Neutrophil (primary cell): ENCODE results near the gene ATP1A1.

Experiments used
- H3K27ac ChIP-seq: fragments of 200-600 bp; sonication (generic); 2 replicates; pipeline ENCODE4 v1.5.1; 2016; ENCODE audit warnings: mild to moderate bottlenecking, moderate library complexity
- H3K27me3 ChIP-seq: fragments of 200-600 bp; sonication (generic); 2 replicates; pipeline ENCODE4 v1.6.0; 2016; ENCODE audit warnings: mild to moderate bottlenecking
- H3K36me3 ChIP-seq: fragments of 200-600 bp; sonication (generic); 2 replicates; pipeline ENCODE4 v1.5.1; 2017
- H3K4me1 ChIP-seq, 2 experiments: fragments of 200-600 bp in 1 of 2; sonication (generic) in 1 of 2; 1 replicate in 1 of 2; 2 replicates in 1 of 2; pipeline versions ENCODE4 v1.5.1 to v1.6.1; 2013 to 2016; ENCODE audit warnings: low read depth in 1 of 2, low read length in 1 of 2, mild to moderate bottlenecking in 1 of 2, moderate library complexity in 1 of 2; ENCODE audit not compliant: control insufficient read depth in 1 of 2, insufficient read depth in 1 of 2
- H3K4me3 ChIP-seq, 2 experiments: fragments of 200-600 bp in 1 of 2; sonication (generic) in 1 of 2; 1 replicate in 1 of 2; 2 replicates in 1 of 2; pipeline ENCODE4 v1.5.1; 2013 to 2016; ENCODE audit warnings: low read depth in 1 of 2, low read length in 1 of 2, mild to moderate bottlenecking in 1 of 2, moderate library complexity in 1 of 2
- H3K9me3 ChIP-seq: fragments of 200-600 bp; sonication (generic); 2 replicates; pipeline ENCODE4 v1.5.1; 2016
- TF ChIP-seq, protein P1 (sequence below): fragments of 200-600 bp; sonication (generic); IDR thresholded peaks from 2 replicates; pipeline ENCODE4 v1.5.1; 2016; ENCODE audit warnings: antibody characterized with exemption

The ATP1A1 gene

DNA sequence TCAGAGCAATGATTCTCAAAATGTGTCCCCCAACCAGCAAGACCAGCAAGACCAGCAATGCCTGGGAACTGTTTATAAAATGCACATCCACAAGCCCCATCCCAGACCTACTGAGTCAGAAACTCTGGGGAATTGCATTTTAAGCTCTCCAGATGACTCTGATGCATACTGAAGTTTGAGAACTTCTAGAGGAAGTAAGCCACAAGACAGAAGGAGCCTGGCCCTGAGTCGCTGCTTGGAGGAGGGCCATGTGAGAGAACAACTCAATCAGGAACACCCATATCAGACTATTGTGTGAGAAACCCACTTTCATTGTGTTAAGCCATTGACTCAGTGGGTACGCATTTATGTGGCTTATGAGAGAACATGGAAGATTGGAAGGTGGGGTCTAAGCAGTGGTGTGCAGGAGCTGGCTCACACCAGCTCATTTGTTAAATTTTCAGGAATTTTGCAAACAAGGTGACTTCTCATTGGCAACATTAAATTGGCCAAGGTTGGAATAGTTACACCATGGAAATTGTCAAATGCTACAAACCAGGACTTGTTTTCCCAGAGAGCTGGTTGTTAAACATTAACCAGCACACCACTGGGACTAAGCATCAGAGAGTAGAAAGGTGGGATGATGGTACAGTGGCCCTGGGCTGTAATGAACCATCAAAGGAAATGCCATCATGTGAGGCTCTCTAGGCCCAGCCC lies 38.9 kb downstream of the ATP1A1 start:
- H3K27ac ChIP-seq: no peak overlapping the region
- no peaks in the 10 kb centered on the region for H3K4me1 ChIP-seq
- no peaks in the 10 kb centered on the region for H3K27me3 ChIP-seq
- no peaks in the 10 kb centered on the region for H3K9me3 ChIP-seq
- peaks cover 3% of the 10 kb centered on the region for H3K36me3 ChIP-seq
- no peak overlapping the region for H3K4me3 ChIP-seq
- TF ChIP-seq, protein P1, sequence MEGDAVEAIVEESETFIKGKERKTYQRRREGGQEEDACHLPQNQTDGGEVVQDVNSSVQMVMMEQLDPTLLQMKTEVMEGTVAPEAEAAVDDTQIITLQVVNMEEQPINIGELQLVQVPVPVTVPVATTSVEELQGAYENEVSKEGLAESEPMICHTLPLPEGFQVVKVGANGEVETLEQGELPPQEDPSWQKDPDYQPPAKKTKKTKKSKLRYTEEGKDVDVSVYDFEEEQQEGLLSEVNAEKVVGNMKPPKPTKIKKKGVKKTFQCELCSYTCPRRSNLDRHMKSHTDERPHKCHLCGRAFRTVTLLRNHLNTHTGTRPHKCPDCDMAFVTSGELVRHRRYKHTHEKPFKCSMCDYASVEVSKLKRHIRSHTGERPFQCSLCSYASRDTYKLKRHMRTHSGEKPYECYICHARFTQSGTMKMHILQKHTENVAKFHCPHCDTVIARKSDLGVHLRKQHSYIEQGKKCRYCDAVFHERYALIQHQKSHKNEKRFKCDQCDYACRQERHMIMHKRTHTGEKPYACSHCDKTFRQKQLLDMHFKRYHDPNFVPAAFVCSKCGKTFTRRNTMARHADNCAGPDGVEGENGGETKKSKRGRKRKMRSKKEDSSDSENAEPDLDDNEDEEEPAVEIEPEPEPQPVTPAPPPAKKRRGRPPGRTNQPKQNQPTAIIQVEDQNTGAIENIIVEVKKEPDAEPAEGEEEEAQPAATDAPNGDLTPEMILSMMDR: no peak

DNA sequence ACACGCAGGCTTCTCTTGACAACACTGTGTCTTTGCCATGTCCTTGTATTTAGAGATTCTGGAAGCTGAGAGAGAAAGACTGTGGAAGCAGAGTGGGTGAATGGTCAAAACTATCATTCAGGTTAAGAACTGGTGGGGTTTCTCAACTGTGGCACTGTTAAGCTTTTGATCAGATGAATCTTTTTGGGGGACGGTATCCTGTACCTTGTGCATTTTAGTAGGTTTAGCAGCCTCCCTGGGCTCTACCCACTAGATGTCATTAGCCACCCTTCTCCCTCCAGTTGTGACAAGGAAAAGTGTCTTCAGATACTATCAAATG lies 39.4 kb downstream of the ATP1A1 start:
- Histone ChIP-seq H3K4me3 (no peak overlapping the region), H3K27me3 (no peaks in the 10 kb centered on the region), H3K9me3 (no peaks in the 10 kb centered on the region), H3K4me1 (no peaks in the 10 kb centered on the region), H3K27ac (no peak overlapping the region), H3K36me3 (no peaks in the 10 kb centered on the region)
- TF ChIP-seq, protein P1: no peak

DNA sequence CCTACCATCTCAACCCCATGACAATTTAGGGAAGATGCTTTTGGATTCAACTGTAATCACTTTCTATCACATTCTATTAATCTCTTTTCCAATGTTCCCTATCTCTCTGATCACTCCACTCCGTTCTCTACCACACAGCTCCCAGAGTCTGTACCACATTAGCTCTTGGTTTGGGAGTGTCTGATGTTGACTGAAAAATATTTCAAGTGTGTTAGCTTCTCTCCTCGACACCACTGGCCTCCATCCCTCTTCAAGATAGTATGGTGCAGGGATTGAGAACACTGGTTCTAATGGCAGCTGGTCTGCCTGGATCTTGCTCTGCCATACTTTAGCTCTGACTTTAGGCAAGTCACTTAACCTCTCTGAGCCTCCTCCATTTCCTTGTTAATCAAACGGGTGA lies 39.9 kb downstream of the ATP1A1 start:
- H3K27me3 ChIP-seq: no peaks in the 10 kb centered on the region
- TF ChIP-seq, protein P1: no peak
- H3K27ac ChIP-seq: no peak overlapping the region
- H3K4me3 ChIP-seq: no peak overlapping the region
- no peaks in the 10 kb centered on the region for H3K36me3 ChIP-seq
- no peaks in the 10 kb centered on the region for H3K9me3 ChIP-seq
- H3K4me1 ChIP-seq: peaks cover 4% of the 10 kb centered on the region in 2 experiments

DNA sequence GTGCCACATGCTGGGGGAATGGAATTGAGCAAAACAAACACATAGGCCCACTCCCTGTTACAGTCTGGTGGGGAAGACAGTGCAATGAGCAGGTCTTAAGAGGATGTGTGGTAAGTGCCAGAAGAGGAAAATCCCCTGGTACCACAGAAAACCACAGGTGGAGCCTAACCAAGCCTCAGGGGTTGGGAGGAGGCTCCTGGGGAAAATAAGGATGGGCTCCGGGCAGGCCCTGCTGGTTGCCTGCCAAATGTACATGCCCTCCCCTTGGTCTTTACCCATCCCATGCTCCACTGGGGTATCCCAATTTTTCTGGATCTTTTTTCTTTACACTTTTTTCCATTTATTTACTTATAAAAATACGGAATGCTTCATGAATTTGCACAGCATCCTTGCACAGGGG lies 40.4 kb downstream of the ATP1A1 start:
- Histone ChIP-seq H3K27ac (no peak overlapping the region), H3K36me3 (no peaks in the 10 kb centered on the region), H3K4me3 (no peak overlapping the region), H3K4me1 (peaks cover 8% of the 10 kb centered on the region in 2 experiments), H3K9me3 (no peaks in the 10 kb centered on the region), H3K27me3 (no peaks in the 10 kb centered on the region)
- TF ChIP-seq, protein P1: no peak

DNA sequence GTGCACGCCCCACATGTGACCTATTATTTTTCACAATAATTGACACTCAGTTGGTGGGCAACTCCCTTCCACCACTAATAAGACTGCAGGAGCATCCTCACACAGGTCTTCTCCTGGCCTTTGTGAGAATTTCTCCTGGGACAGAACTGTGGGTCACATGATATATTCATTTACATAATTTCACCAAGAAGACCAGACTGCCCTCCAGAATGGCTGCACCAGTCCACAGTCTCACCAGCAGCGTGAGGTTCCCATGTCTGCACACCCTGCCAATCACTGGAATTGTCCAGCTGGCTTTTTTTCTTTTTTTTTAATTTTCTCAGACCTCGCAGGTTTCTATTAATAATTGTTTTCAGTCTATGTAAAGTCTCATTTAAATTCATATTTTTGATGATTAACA lies 41.3 kb downstream of the ATP1A1 start:
- TF ChIP-seq, protein P1: no peak
- Histone ChIP-seq H3K4me1 (peaks cover 12 to 14% of the 10 kb centered on the region in 2 experiments), H3K27ac (no peak overlapping the region)

More for the DNA sequence above, 41.3 kb downstream of the ATP1A1 start:
- Histone ChIP-seq H3K9me3 (no peaks in the 10 kb centered on the region), H3K27me3 (peaks cover 6% of the 10 kb centered on the region), H3K4me3 (no peak overlapping the region), H3K36me3 (no peaks in the 10 kb centered on the region)
